Thyroid gland (tissue), 4 donors: ENCODE data around the gene PSMD11. TPM values are rescaled to one million over a fixed set of nuclear protein-coding genes. Genes with fewer than 3 reads are reported as not detected.

Experiments
- DNase-seq, 2 donors: peaks; one replicate each; pipeline ENCODE4 v3.0.0-alpha.2; 2019
- H3K27ac ChIP-seq, 3 donors: fragments of 200-600 bp; sonication (generic); 1 replicate in 2 of 3; 2 replicates in 1 of 3; pipeline ENCODE4 v1.5.1; 2016 to 2019; ENCODE audit warnings: mild to moderate bottlenecking in 1 of 3, moderate library complexity in 1 of 3
- H3K27me3 ChIP-seq: fragments of 200-600 bp; sonication (generic); one replicate; pipeline ENCODE4 v1.5.1; 2019
- H3K36me3 ChIP-seq, 2 donors: fragments of 200-600 bp; sonication (generic); one replicate each; pipeline ENCODE4 v1.5.1; 2016 to 2019
- H3K4me1 ChIP-seq, 2 donors: fragments of 200-600 bp; sonication (generic); one replicate each; pipeline ENCODE4 v1.5.1; 2017 to 2019
- H3K4me3 ChIP-seq, 3 donors: fragments of 200-600 bp; sonication (generic); replicated peaks in 1 of 3; 1 replicate in 2 of 3; 2 replicates in 1 of 3; pipeline ENCODE4 v1.5.1; 2016; ENCODE audit warnings: mild to moderate bottlenecking in 1 of 3
- H3K9me3 ChIP-seq: fragments of 200-600 bp; sonication (generic); one replicate; pipeline ENCODE4 v1.5.1; 2017
- POLR2A ChIP-seq, 2 donors: fragments of 450-650 bp; IDR thresholded peaks; one replicate each; pipeline ENCODE4 v1.6.1; 2017; ENCODE audit warnings: antibody characterized with exemption in 2 of 2, mild to moderate bottlenecking in 2 of 2, moderate library complexity in 1 of 2
- WGBS, 2 donors: methylation state at CpG; one replicate each; pipeline ENCODE4 v1.1.5; 2017; 5-methylcytosine and 5-hydroxymethylcytosine counted together
- intact Hi-C: fragments of 100-400 bp; cut with DNase I; formaldehyde crosslinking; loops from one replicate; pipeline ENCODE4 v1.15.1; 2023
- total RNA-seq, 4 donors: library from RNA; depleted of rRNA; stranded (reverse); fragments of >200 nt; gene quantifications; one replicate each; pipeline ENCODE4 v1.2.3, GENCODE V29; 2016
- TF ChIP-seq, protein P1 (sequence below), 6 experiments: fragments of 200-600 bp in 3 of 6; fragments of 450-650 bp in 3 of 6; sonication (generic) in 3 of 6; IDR thresholded peaks; one replicate each; pipeline ENCODE4 v1.5.1; 2016 to 2019; ENCODE audit warnings: antibody characterized with exemption in 6 of 6, mild to moderate bottlenecking in 2 of 6, inconsistent platforms in 1 of 6, moderate library complexity in 1 of 6

PSMD11 gene
- total RNA-seq, 4 donors from 2014 or later = 41.3 to 73.8 (median 64.3) TPM

DNA sequence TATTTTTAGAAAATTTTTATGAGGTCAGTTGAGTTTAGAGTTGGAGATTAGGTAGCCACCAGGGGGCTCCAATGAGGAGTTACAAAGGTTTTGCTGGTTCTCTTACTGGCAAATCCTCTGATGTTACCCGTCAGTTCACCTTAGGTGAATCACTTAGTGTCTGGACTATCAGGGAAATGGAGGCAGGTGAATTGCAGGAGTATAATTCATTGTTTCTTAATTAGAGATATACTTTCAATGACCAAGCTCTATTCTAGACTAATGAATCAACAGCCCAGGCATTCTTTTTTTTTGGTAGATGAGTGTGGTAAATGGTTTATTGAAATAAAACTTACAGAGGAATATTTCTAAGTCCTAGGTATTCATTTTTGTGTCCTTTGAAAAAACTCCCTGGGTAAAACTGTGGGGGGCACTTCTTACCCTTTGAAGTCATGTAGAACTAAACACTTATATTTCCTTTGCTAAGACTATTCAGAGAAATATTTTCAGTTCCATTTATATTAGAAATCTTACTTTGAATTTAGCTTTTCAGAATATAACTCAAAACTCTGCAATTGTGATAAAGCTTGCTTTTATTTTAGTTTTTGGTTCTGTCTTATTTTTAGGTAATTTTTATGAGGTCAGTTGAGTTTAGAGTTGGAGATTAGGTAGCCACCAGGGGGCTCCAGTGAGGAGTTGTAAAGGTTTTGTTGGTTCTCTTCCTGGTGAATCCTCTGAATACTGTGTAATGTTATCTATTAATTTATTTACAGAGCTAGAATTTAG, 17.7 kb downstream of the PSMD11 start:
- Histone ChIP-seq H3K4me1 (no peaks in the 10 kb centered on the region), H3K9me3 (no peaks in the 10 kb centered on the region), H3K27ac (no peak overlapping the region), H3K27me3 (no peaks in the 10 kb centered on the region), H3K4me3 (no peak overlapping the region), H3K36me3 (peaks cover 42 to 69% of the 10 kb centered on the region in 2 donors)
- peak; percentile 36 to 42 for DNase-seq
- TF ChIP-seq, protein P1, sequence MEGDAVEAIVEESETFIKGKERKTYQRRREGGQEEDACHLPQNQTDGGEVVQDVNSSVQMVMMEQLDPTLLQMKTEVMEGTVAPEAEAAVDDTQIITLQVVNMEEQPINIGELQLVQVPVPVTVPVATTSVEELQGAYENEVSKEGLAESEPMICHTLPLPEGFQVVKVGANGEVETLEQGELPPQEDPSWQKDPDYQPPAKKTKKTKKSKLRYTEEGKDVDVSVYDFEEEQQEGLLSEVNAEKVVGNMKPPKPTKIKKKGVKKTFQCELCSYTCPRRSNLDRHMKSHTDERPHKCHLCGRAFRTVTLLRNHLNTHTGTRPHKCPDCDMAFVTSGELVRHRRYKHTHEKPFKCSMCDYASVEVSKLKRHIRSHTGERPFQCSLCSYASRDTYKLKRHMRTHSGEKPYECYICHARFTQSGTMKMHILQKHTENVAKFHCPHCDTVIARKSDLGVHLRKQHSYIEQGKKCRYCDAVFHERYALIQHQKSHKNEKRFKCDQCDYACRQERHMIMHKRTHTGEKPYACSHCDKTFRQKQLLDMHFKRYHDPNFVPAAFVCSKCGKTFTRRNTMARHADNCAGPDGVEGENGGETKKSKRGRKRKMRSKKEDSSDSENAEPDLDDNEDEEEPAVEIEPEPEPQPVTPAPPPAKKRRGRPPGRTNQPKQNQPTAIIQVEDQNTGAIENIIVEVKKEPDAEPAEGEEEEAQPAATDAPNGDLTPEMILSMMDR (IDR thresholded peaks at IDR 0.05) = peak; percentile 17 to 54 (median 32)
- TF ChIP-seq POLR2A (IDR thresholded peaks at IDR 0.05) = no peak
- intact Hi-C loops = no loop called here
- 53 to 67% methylated on average over 1 of the region's 1 CpG for WGBS, 2 donors

DNA sequence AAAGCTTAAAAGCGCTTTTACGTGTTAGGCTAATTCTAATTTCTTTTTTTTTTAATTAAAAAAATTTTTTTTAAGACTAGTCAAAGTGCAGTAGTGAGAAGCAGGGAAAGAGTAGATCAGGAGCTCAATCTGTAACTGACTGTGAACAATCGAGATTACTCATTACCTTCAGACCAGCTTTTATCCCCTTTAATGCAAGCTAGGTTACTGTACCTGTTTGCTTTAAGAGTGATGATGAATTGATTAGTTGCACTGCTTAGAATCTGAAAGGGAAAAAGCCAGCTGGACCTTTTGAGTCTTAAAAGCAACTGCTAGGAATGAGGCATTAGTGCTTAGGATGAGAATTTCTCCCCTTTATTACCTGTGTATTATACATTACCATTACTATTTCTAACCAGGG, 19.0 kb downstream of the PSMD11 start:
- 97 to 98% methylated on average over 3 of the region's 3 CpGs for WGBS, 2 donors
- no peaks in the 10 kb centered on the region for H3K9me3 ChIP-seq
- no peaks in the 10 kb centered on the region for H3K27me3 ChIP-seq
- TF ChIP-seq, protein P1 (IDR thresholded peaks at IDR 0.05) = no peak
- TF ChIP-seq POLR2A (IDR thresholded peaks at IDR 0.05) = no peak
- no peak overlapping the region for H3K4me3 ChIP-seq
- peaks cover 44 to 72% of the 10 kb centered on the region in 2 donors for H3K36me3 ChIP-seq
- H3K4me1 ChIP-seq = no peaks in the 10 kb centered on the region
- intact Hi-C loops = no loop called here
- H3K27ac ChIP-seq = no peak overlapping the region
- no peak for DNase-seq

DNA sequence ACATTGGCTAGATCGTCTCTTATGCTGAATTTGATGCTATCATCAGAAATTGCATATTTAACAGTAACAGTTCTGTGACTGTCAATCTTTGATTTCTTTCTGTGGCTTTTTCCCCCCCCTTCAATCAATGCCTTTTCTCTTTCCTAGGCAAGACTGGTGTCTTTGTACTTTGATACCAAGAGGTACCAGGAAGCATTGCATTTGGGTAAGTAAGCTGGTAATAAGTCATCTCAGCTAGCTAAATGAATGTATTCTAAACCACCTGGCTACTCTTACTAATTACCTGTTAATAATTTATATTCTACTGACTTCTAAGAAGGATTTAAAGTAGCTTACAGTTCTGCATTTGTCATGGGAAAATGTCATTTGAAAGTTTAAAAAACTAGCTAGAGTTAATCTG, 20.1 kb downstream of the PSMD11 start:
- intact Hi-C loops = no loop called here
- H3K4me1 ChIP-seq = no peaks in the 10 kb centered on the region
- DNase-seq = no peak
- 86 to 89% methylated on average over 1 of the region's 1 CpG for WGBS, 2 donors
- no peak overlapping the region for H3K27ac ChIP-seq
- no peaks in the 10 kb centered on the region for H3K9me3 ChIP-seq
- H3K4me3 ChIP-seq = no peak overlapping the region
- H3K36me3 ChIP-seq = peaks cover 45 to 66% of the 10 kb centered on the region in 2 donors
- no peaks in the 10 kb centered on the region for H3K27me3 ChIP-seq
- TF ChIP-seq, protein P1 (IDR thresholded peaks at IDR 0.05) = no peak
- no peak for TF ChIP-seq POLR2A (IDR thresholded peaks at IDR 0.05)

DNA sequence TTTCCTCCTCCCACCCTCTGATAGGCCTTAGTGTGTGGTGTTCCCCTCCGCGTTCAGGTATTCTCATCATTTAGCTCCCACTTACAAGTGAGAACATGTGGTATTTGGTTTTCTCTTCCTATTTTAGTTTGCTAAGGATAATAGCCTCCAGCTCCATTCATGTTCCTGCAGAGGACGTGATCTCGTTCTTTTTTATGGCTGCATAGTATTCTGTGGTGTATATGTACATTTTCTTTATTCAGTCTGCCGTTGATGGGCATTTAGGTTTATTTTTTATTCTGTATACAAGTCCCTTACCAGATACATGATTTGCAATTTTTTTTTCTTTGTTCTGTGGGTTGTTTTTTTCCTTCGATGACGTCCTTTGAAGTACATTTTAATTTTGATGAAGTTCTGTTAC, 23.6 kb downstream of the PSMD11 start:
- Histone ChIP-seq H3K4me1 (no peaks in the 10 kb centered on the region), H3K27ac (no peak overlapping the region), H3K4me3 (no peak overlapping the region), H3K9me3 (no peaks in the 10 kb centered on the region), H3K27me3 (no peaks in the 10 kb centered on the region), H3K36me3 (peaks cover 64 to 83% of the 10 kb centered on the region in 2 donors)
- intact Hi-C loops = no loop called here
- DNase-seq = no peak
- TF ChIP-seq, protein P1 (IDR thresholded peaks at IDR 0.05) = no peak
- TF ChIP-seq POLR2A (IDR thresholded peaks at IDR 0.05) = no peak
- WGBS, 2 donors = 98 to 100% methylated on average over 7 of the region's 7 CpGs

DNA sequence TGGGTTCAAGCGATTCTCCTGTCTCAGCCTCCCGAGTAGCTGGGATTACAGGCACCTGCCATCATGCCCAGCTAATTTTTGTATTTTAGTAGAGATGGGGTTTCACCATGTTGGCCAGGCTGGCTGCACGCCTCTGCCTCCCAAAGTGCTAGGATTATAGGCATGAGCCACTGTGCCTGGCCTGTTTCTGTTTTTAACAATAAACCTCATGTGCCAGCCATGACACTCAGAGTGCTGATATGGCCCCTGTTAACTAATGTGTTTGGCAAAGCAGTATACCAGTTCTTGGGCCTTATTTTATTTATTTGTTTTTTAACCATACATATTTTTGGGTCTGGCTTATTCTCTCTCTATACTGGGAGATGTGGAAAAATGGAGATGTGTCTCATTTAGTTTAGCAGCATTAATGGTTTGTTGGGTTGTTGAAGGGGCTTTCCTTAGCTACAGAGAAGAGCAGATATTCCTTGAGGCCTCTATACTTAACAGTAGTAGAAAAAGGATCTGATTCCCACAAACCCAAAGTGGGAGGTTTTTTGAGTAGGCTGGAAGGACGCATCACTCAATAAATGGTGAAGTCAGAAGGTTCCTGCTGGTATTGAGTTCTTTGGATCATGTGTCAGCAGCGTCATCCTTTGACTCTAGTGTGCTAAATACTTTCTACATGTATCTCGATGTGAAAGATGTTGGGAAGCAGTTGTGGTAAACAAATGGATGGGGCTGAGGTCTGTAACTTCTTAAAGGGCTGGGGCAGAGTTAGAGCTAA, 26.3 kb downstream of the PSMD11 start:
- Histone ChIP-seq H3K9me3 (no peaks in the 10 kb centered on the region), H3K4me1 (no peaks in the 10 kb centered on the region), H3K27ac (no peak overlapping the region), H3K27me3 (no peaks in the 10 kb centered on the region), H3K36me3 (peaks cover 72 to 82% of the 10 kb centered on the region in 2 donors), H3K4me3 (no peak overlapping the region)
- TF ChIP-seq, protein P1 (IDR thresholded peaks at IDR 0.05) = no peak
- no peak for TF ChIP-seq POLR2A (IDR thresholded peaks at IDR 0.05)
- WGBS, 2 donors = 96 to 97% methylated on average over 6 of the region's 6 CpGs
- intact Hi-C loops = loop anchor here (10.0 kb wide), 1 partner anchor 274 kb away; no protein-coding TSS in a partner anchor
- no peak for DNase-seq
